Immature natural killer cell (primary cell): ENCODE measurements around the gene GABRD. TPM values are rescaled to one million over a fixed set of nuclear protein-coding genes. Genes with fewer than 3 reads are reported as not detected.

ENCODE experiments used
- DNase-seq, 3 donors: peaks; one replicate each; pipeline ENCODE4 v3.0.0; 2022; ENCODE audit warnings: mixed read lengths in 1 of 3
- H3K27ac Mint-ChIP-seq, 6 donors: one replicate each; pipeline ENCODE4 v1.8.0; 2020; ENCODE audit warnings: mixed read lengths in 6 of 6, mild to moderate bottlenecking in 5 of 6, inconsistent platforms in 4 of 6, moderate library complexity in 3 of 6
- H3K27me3 Mint-ChIP-seq, 3 donors: one replicate each; pipeline ENCODE4 v1.8.0; 2020 to 2021; ENCODE audit warnings: low read depth in 3 of 3, mild to moderate bottlenecking in 3 of 3, mixed read lengths in 3 of 3, moderate library complexity in 3 of 3, inconsistent platforms in 1 of 3
- H3K36me3 Mint-ChIP-seq, 3 donors: one replicate each; pipeline ENCODE4 v1.8.0; 2020; ENCODE audit warnings: mixed read lengths in 3 of 3, inconsistent platforms in 2 of 3, mild to moderate bottlenecking in 2 of 3
- H3K4me1 Mint-ChIP-seq, 2 donors: one replicate each; pipeline ENCODE4 v1.8.0; 2020; ENCODE audit warnings: inconsistent platforms in 2 of 2, mild to moderate bottlenecking in 2 of 2, mixed read lengths in 2 of 2, moderate library complexity in 1 of 2
- H3K4me3 Mint-ChIP-seq, 5 donors: one replicate each; pipeline ENCODE4 v1.8.0; 2020; ENCODE audit warnings: mild to moderate bottlenecking in 5 of 5, mixed read lengths in 5 of 5, inconsistent platforms in 3 of 5, moderate library complexity in 3 of 5
- H3K9me3 Mint-ChIP-seq, 6 donors: one replicate each; pipeline ENCODE4 v1.8.0; 2020; ENCODE audit warnings: mild to moderate bottlenecking in 6 of 6, mixed read lengths in 6 of 6, inconsistent platforms in 4 of 6, moderate library complexity in 3 of 6
- polyA plus RNA-seq, 3 donors: library from polyadenylated mRNA; unstranded; fragments of 300-500 nt; fragmentation: Illumina TruSeq; gene quantifications; one replicate each; pipeline ENCODE4 v1.2.3, GENCODE V29; 2021

Gene GABRD
- polyA plus RNA-seq, 3 donors from 2014 or later, result not detected

GRCh38 chr1:2030076-2030871 lies 11.1 kb downstream of the GABRD start:
- no peak for DNase-seq
- Mint-ChIP-seq H3K9me3 (no peaks in the 10 kb centered on the region), H3K27me3 (peaks cover 0 to 2% (median 0%) of the 10 kb centered on the region in 3 donors), H3K4me3 (no peak overlapping the region), H3K27ac (no peak overlapping the region), H3K36me3 (no peaks in the 10 kb centered on the region), H3K4me1 (no peaks in the 10 kb centered on the region)

GRCh38 chr1:2031546-2032540 lies 12.7 kb downstream of the GABRD start:
- Mint-ChIP-seq H3K4me1 (no peaks in the 10 kb centered on the region), H3K9me3 (no peaks in the 10 kb centered on the region), H3K27ac (no peak overlapping the region), H3K36me3 (no peaks in the 10 kb centered on the region), H3K27me3 (peaks cover 0 to 1% (median 0%) of the 10 kb centered on the region in 3 donors), H3K4me3 (no peak overlapping the region)
- no peak for DNase-seq

GRCh38 chr1:2032737-2033136 lies 13.6 kb downstream of the GABRD start:
- DNase-seq, result no peak
- no peaks in the 10 kb centered on the region for H3K36me3 Mint-ChIP-seq
- no peaks in the 10 kb centered on the region for H3K9me3 Mint-ChIP-seq
- no peak overlapping the region for H3K27ac Mint-ChIP-seq
- H3K4me1 Mint-ChIP-seq, result no peaks in the 10 kb centered on the region
- H3K27me3 Mint-ChIP-seq, result no peaks in the 10 kb centered on the region
- H3K4me3 Mint-ChIP-seq, result no peak overlapping the region

DNA sequence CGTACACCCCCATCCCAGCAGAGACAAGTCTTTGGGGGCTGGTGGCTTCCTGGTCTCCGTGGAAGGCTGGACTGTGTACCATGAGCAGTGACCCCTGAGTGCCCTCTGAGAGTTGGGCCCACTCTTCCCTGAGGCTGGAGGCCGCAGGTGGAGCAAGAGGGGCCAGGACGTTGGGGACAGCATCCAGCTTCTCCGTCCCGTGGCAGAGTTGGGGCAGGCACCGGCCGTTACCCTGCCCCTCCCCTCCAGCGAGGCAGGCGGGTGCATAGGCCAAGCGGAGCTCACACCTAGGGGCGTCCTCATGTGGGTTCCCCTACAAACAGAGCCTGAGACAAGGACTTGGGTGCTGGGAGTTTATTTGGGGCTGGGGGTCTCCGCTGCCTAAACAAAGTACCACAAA lies 14.0 kb downstream of the GABRD start:
- no peak for DNase-seq
- Mint-ChIP-seq H3K36me3 (no peaks in the 10 kb centered on the region), H3K27me3 (no peaks in the 10 kb centered on the region), H3K9me3 (no peaks in the 10 kb centered on the region), H3K4me1 (no peaks in the 10 kb centered on the region), H3K27ac (no peak overlapping the region), H3K4me3 (no peak overlapping the region)

- Mint-ChIP-seq H3K4me1 (no peaks in the 10 kb centered on the region), H3K27me3 (no peaks in the 10 kb centered on the region), H3K9me3 (no peaks in the 10 kb centered on the region), H3K27ac (no peak overlapping the region), H3K36me3 (no peaks in the 10 kb centered on the region), H3K4me3 (no peak overlapping the region)
- DNase-seq, result no peak
Observed at GRCh38 chr1:2036287-2036686, 17.1 kb downstream of the GABRD start.

DNA sequence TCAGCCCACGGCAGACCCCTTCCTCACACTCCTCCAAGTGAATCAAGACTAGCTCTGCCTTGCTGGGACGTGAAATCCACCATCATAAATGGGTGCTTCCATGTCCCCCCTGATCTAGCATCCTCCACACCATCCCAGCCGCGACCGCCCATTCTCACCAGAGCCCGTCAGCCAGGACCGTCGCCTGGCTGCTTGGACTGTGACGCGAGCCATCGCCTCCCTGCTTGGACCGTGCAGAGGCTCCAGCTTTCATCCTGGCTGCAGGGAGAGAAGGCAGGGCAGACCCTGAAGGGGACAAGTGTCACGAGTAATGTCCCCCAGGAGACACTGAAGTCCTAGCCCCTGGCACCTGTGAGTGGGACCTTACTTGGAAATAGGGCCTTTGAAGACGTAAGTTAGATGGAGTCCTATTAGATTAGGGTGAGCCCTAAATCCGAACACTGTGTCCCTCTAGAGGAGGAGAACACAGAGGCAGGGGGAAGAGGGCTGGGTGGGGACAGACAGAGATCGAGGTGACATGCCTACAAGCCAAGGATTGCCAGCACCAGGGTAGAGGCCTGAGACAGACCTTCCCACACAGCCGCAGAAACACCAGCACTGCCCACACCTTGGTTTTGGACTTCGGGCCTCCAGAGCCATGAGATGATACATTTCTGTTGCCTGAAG lies 18.3 kb downstream of the GABRD start:
- Mint-ChIP-seq H3K9me3 (no peaks in the 10 kb centered on the region), H3K27me3 (no peaks in the 10 kb centered on the region), H3K36me3 (no peaks in the 10 kb centered on the region), H3K4me3 (no peak overlapping the region), H3K4me1 (no peaks in the 10 kb centered on the region), H3K27ac (no peak overlapping the region)
- no peak for DNase-seq

DNA sequence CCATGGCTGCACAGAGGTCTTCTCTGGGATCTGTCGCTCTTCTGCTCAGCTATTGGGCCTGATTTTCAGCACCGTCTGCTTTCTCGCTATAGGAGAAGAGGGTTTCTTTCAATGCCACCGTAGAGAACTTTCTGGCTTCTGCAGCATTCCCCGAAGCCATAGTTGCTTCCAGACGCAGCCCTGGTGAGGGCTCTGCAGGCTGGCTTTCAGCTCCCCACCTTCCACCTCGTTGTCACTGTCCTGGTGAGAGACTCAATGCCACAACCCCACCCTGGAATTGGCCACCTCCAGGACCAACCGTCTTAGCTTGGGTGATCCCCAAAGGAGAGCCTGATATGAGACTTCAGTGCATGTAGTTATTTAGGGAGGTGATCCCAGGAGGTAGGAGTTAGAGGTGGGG lies 19.1 kb downstream of the GABRD start:
- Mint-ChIP-seq H3K4me1 (no peaks in the 10 kb centered on the region), H3K36me3 (no peaks in the 10 kb centered on the region), H3K9me3 (no peaks in the 10 kb centered on the region), H3K27me3 (no peaks in the 10 kb centered on the region), H3K27ac (no peak overlapping the region), H3K4me3 (no peak overlapping the region)
- no peak for DNase-seq

- Mint-ChIP-seq H3K36me3 (no peaks in the 10 kb centered on the region), H3K27ac (no peak overlapping the region), H3K4me1 (peaks cover 3 to 6% of the 10 kb centered on the region in 2 donors), H3K4me3 (no peak overlapping the region), H3K9me3 (no peaks in the 10 kb centered on the region), H3K27me3 (peaks cover 0 to 6% (median 2%) of the 10 kb centered on the region in 3 donors)
- DNase-seq, result no peak
Observed at GRCh38 chr1:2039251-2039650, 20.1 kb downstream of the GABRD start.

DNA sequence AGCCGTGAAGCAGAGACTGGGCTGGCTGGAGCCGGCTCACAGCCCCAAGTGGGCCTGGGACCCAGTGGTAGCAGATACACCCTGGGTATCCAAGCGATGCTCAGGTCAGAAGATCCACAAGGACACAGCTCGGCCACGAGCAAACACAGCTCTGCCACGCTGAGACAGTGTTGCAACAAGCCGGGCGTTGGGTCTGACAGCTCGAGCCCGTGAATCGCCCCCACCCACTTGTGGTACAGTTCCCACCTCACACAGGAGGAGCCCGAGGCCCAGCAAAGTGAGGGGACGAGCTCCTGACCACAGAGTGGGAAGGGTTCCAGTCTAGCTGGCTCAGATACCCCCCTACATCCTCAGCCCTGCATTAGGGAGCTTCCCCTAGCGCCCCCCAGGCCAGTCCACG lies 22.2 kb downstream of the GABRD start:
- Mint-ChIP-seq H3K27me3 (peaks cover 1 to 6% (median 2%) of the 10 kb centered on the region in 3 donors), H3K4me1 (peaks cover 9 to 15% of the 10 kb centered on the region in 2 donors), H3K27ac (no peak overlapping the region), H3K9me3 (no peaks in the 10 kb centered on the region), H3K4me3 (no peak overlapping the region), H3K36me3 (no peaks in the 10 kb centered on the region)
- DNase-seq, result no peak

GRCh38 chr1:2041887-2042286 lies 22.7 kb downstream of the GABRD start:
- H3K4me3 Mint-ChIP-seq, result no peak overlapping the region
- no peak overlapping the region for H3K27ac Mint-ChIP-seq
- no peaks in the 10 kb centered on the region for H3K9me3 Mint-ChIP-seq
- H3K36me3 Mint-ChIP-seq, result no peaks in the 10 kb centered on the region
- H3K4me1 Mint-ChIP-seq, result peaks cover 9 to 15% of the 10 kb centered on the region in 2 donors
- peaks cover 1 to 6% (median 2%) of the 10 kb centered on the region in 3 donors for H3K27me3 Mint-ChIP-seq
- no peak for DNase-seq

GRCh38 chr1:2042830-2043773 lies 24.0 kb downstream of the GABRD start:
- DNase-seq, result no peak
- peaks cover 9 to 16% of the 10 kb centered on the region in 2 donors for H3K4me1 Mint-ChIP-seq
- H3K27ac Mint-ChIP-seq, result no peak overlapping the region
- no peak overlapping the region for H3K4me3 Mint-ChIP-seq
- H3K27me3 Mint-ChIP-seq, result peaks cover 1 to 6% (median 2%) of the 10 kb centered on the region in 3 donors
- H3K36me3 Mint-ChIP-seq, result no peaks in the 10 kb centered on the region
- H3K9me3 Mint-ChIP-seq, result no peaks in the 10 kb centered on the region

GRCh38 chr1:2043886-2044285 lies 24.7 kb downstream of the GABRD start:
- peaks cover 12 to 22% of the 10 kb centered on the region in 2 donors for H3K4me1 Mint-ChIP-seq
- H3K4me3 Mint-ChIP-seq, result peak overlapping the region; percentile 2 to 67 (median 40)
- no peaks in the 10 kb centered on the region for H3K36me3 Mint-ChIP-seq
- peak overlapping the region in 1 of 6 donors; percentile 5 for H3K27ac Mint-ChIP-seq
- no peaks in the 10 kb centered on the region for H3K9me3 Mint-ChIP-seq
- peaks cover 1 to 6% (median 5%) of the 10 kb centered on the region in 3 donors for H3K27me3 Mint-ChIP-seq
- DNase-seq, result no peak
